HFF-Myc (cell line): ENCODE measurements around the gene ZNF277.

Experiments used
- DNase-seq: peaks from one replicate; pipeline ENCODE4 v3.0.0-alpha.2; 2011; ENCODE audit warnings: low read depth; ENCODE audit errors: extremely low read depth
- H3K4me3 ChIP-seq: replicated peaks from 2 replicates; pipeline ENCODE4 v1.5.1; 2011; ENCODE audit warnings: low read depth, mild to moderate bottlenecking, control low read depth, low read length
- CTCF ChIP-seq: IDR thresholded peaks from 2 replicates; pipeline ENCODE4 v1.5.1; 2012; ENCODE audit warnings: mild to moderate bottlenecking, low read depth, low read length, control low read depth; ENCODE audit errors: missing control alignments

ZNF277 gene

GRCh38 chr7:112371701-112372100, 165.2 kb downstream of the ZNF277 start:
- no peak for DNase-seq
- TF ChIP-seq CTCF, result no peak

GRCh38 chr7:112372101-112372500, 165.6 kb downstream of the ZNF277 start:
- TF ChIP-seq CTCF, result no peak
- DNase-seq, result no peak

More at GRCh38 chr7:112371701-112372100, 165.2 kb downstream of the ZNF277 start:
- H3K4me3 ChIP-seq, result no peak overlapping the region

GRCh38 chr7:112377593-112377992, 171.1 kb downstream of the ZNF277 start:
- DNase-seq, result no peak
- no peak overlapping the region for H3K4me3 ChIP-seq
- no peak for TF ChIP-seq CTCF

More at GRCh38 chr7:112372101-112372500, 165.6 kb downstream of the ZNF277 start:
- H3K4me3 ChIP-seq, result no peak overlapping the region

- no peak for TF ChIP-seq CTCF
- H3K4me3 ChIP-seq, result no peak overlapping the region
Measured at GRCh38 chr7:112381311-112382091, 175.0 kb downstream of the ZNF277 start.

GRCh38 chr7:112383671-112384417, 177.3 kb downstream of the ZNF277 start:
- DNase-seq, result no peak
- no peak for TF ChIP-seq CTCF
- no peak overlapping the region for H3K4me3 ChIP-seq

More at GRCh38 chr7:112381311-112382091, 175.0 kb downstream of the ZNF277 start:
- DNase-seq, result no peak

GRCh38 chr7:112385516-112385915, 179.0 kb downstream of the ZNF277 start:
- no peak for DNase-seq
- TF ChIP-seq CTCF, result no peak
- no peak overlapping the region for H3K4me3 ChIP-seq
